Upper lobe of left lung (tissue), 6 donors: ENCODE results near the gene DPYSL3. TPM values are rescaled to one million over a fixed set of nuclear protein-coding genes. Genes with fewer than 3 reads are reported as not detected.
"Not testable (repeated sequence)": the region's sequence is repeated elsewhere in the genome, so short reads cannot be mapped to it uniquely, and the experiment has no call there.

Experiments
- ATAC-seq, 2 donors: fragments of 200-7000 bp; cut with Tn5 transposase; one replicate each; pipeline ENCODE4 v1.9.1; 2022; ENCODE audit warnings: mild to moderate bottlenecking in 2 of 2, moderate library complexity in 2 of 2; ENCODE audit not compliant: low FRiP score in 2 of 2
- DNase-seq, 2 donors: peaks; one replicate each; pipeline ENCODE4 v3.0.0-alpha.2; 2019 to 2020
- H3K27ac ChIP-seq, 4 donors: fragments of 200-600 bp; sonication (generic); one replicate each; pipeline ENCODE4 v1.5.1; 2016 to 2019
- H3K27me3 ChIP-seq, 4 donors: fragments of 200-600 bp; sonication (generic); one replicate each; pipeline ENCODE4 v1.5.1; 2017 to 2019
- H3K36me3 ChIP-seq, 4 donors: fragments of 200-600 bp; sonication (generic); one replicate each; pipeline ENCODE4 v1.5.1; 2016 to 2019
- H3K4me1 ChIP-seq, 4 donors: fragments of 200-600 bp; sonication (generic); one replicate each; pipeline ENCODE4 v1.5.1; 2018 to 2019
- H3K4me3 ChIP-seq, 4 donors: fragments of 200-600 bp; sonication (generic); one replicate each; pipeline ENCODE4 v1.5.1; 2017 to 2019; ENCODE audit warnings: mild to moderate bottlenecking in 2 of 4, moderate library complexity in 1 of 4
- H3K9me3 ChIP-seq, 4 donors: fragments of 200-600 bp; sonication (generic); one replicate each; pipeline ENCODE4 v1.5.1; 2018 to 2019
- EP300 ChIP-seq, 4 donors: sonication (generic); formaldehyde crosslinking; IDR thresholded peaks; one replicate each; pipeline ENCODE4 v1.5.1; 2017; ENCODE audit warnings: antibody characterized with exemption in 4 of 4, control low read depth in 2 of 4
- POLR2A ChIP-seq, 4 donors: fragments of 450-650 bp; IDR thresholded peaks; one replicate each; pipeline ENCODE4 v1.5.1; 2016 to 2017; ENCODE audit warnings: antibody characterized with exemption in 4 of 4, mild to moderate bottlenecking in 2 of 4
- POLR2AphosphoS5 ChIP-seq, 2 donors: sonication (generic); formaldehyde crosslinking; IDR thresholded peaks; one replicate each; pipeline ENCODE4 v1.5.1; 2017; ENCODE audit warnings: antibody characterized with exemption in 2 of 2
- WGBS, 2 donors: methylation state at CpG; one replicate each; pipeline ENCODE4 v1.1.5; 2017 to 2018; 5-methylcytosine and 5-hydroxymethylcytosine counted together
- total RNA-seq, 6 donors: library from RNA; depleted of rRNA in 4 of 6; stranded (reverse); fragments of >200 nt in 4 of 6; gene quantifications; one replicate each; pipeline versions ENCODE4 v1.1.0 to v1.2.1, GENCODE V29; 2016 to 2021
- TF ChIP-seq, protein P1 (sequence below), 6 experiments: fragments of 450-650 bp in 4 of 6; fragments of 200-600 bp in 2 of 6; sonication (generic) in 2 of 6; IDR thresholded peaks; one replicate each; pipeline ENCODE4 v1.5.1; 2016 to 2019; ENCODE audit warnings: antibody characterized with exemption in 6 of 6
- donor health status: DM: no; HTN: no; CAD: no; lungs with moderate emphysema.
- donor health status: DM: no; HTN: yes; CAD: no; lungs with severe emphysema.

Gene DPYSL3
- total RNA-seq, 6 donors from 2014 or later, result 24.4 to 85.1 (median 40.6) TPM

GRCh38 chr5:147372191-147372590 lies 137.7 kb downstream of the DPYSL3 start:
- 94 to 98% methylated on average over 1 of the region's 1 CpG for WGBS, 2 donors
- H3K27ac ChIP-seq, result no peak overlapping the region
- H3K4me3 ChIP-seq, result no peak overlapping the region
- no peak for DNase-seq
- no peaks in the 10 kb centered on the region for H3K27me3 ChIP-seq
- H3K4me1 ChIP-seq, result no peaks in the 10 kb centered on the region
- TF ChIP-seq, protein P1, sequence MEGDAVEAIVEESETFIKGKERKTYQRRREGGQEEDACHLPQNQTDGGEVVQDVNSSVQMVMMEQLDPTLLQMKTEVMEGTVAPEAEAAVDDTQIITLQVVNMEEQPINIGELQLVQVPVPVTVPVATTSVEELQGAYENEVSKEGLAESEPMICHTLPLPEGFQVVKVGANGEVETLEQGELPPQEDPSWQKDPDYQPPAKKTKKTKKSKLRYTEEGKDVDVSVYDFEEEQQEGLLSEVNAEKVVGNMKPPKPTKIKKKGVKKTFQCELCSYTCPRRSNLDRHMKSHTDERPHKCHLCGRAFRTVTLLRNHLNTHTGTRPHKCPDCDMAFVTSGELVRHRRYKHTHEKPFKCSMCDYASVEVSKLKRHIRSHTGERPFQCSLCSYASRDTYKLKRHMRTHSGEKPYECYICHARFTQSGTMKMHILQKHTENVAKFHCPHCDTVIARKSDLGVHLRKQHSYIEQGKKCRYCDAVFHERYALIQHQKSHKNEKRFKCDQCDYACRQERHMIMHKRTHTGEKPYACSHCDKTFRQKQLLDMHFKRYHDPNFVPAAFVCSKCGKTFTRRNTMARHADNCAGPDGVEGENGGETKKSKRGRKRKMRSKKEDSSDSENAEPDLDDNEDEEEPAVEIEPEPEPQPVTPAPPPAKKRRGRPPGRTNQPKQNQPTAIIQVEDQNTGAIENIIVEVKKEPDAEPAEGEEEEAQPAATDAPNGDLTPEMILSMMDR (IDR thresholded peaks at IDR 0.05), result no peak
- TF ChIP-seq POLR2A (IDR thresholded peaks at IDR 0.05) (no peak), EP300 (IDR thresholded peaks at IDR 0.05) (no peak), POLR2AphosphoS5 (IDR thresholded peaks at IDR 0.05) (no peak)
- no peaks in the 10 kb centered on the region for H3K9me3 ChIP-seq
- H3K36me3 ChIP-seq, result no peaks in the 10 kb centered on the region
- no peak for ATAC-seq

DNA sequence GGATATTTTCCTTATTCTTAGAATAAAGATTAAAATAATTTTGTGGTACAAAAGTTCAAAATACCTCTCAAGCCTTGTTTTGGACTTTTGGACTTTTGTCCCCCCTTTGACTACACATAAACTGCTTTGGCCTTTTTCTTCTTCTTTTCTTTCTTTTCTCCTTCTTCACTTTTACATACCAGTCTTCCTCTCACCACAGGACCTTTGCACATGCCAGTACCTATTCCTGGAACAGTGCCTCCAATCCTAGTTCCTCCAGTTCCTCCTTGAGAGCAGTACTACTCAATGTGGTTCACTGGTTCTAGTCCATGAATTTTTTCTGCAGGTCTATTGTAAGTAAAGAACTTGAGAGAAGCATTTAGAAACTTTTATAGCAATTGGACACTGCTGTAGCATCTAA lies 138.6 kb downstream of the DPYSL3 start:
- Histone ChIP-seq H3K9me3 (no peaks in the 10 kb centered on the region), H3K4me1 (no peaks in the 10 kb centered on the region), H3K27ac (no peak overlapping the region), H3K4me3 (no peak overlapping the region), H3K27me3 (no peaks in the 10 kb centered on the region), H3K36me3 (no peaks in the 10 kb centered on the region)
- no peak for DNase-seq
- TF ChIP-seq POLR2A (IDR thresholded peaks at IDR 0.05) (no peak), EP300 (IDR thresholded peaks at IDR 0.05) (no peak), POLR2AphosphoS5 (IDR thresholded peaks at IDR 0.05) (no peak)
- TF ChIP-seq, protein P1 (IDR thresholded peaks at IDR 0.05), result no peak
- no peak for ATAC-seq

GRCh38 chr5:147369742-147370374 lies 140.0 kb downstream of the DPYSL3 start:
- ATAC-seq (peak in 1 of 2 donors; percentile 46), DNase-seq (no peak)
- no peak overlapping the region for H3K27ac ChIP-seq
- no peaks in the 10 kb centered on the region for H3K27me3 ChIP-seq
- no peaks in the 10 kb centered on the region for H3K9me3 ChIP-seq
- WGBS, 2 donors, result 13 to 26% methylated on average over 2 of the region's 2 CpGs
- H3K4me1 ChIP-seq, result no peaks in the 10 kb centered on the region
- H3K4me3 ChIP-seq, result no peak overlapping the region
- no peaks in the 10 kb centered on the region for H3K36me3 ChIP-seq
- TF ChIP-seq, protein P1 (IDR thresholded peaks at IDR 0.05), result peak in 4 of 6 experiments; percentile 44 to 65 (median 48)
- TF ChIP-seq POLR2A (IDR thresholded peaks at IDR 0.05), result no peak

DNA sequence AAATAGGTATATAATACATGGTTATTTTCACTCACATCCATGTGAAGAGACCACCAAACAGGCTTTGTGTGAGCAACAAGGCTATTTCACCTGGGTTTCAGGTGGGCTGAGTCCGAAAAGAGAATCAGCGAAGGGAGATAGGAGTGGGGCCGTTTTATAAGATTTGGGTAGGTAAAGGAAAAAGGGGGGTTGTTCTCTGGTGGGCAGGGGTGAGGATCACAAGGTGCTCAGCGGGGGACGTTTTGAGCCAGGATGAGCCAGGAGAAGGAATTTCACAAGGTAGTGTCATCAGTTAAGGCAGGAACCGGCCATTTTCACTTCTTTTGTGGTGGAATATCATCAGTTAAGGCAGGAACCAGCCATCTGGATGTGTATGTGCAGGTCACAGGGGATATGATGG lies 142.5 kb downstream of the DPYSL3 start:
- H3K36me3 ChIP-seq, H3K4me1 ChIP-seq, H3K27ac ChIP-seq, DNase-seq, ATAC-seq, H3K9me3 ChIP-seq, H3K27me3 ChIP-seq, H3K4me3 ChIP-seq: not testable (repeated sequence)
- WGBS, 2 donors, result 85 to 91% methylated on average over 6 of the region's 6 CpGs

DNA sequence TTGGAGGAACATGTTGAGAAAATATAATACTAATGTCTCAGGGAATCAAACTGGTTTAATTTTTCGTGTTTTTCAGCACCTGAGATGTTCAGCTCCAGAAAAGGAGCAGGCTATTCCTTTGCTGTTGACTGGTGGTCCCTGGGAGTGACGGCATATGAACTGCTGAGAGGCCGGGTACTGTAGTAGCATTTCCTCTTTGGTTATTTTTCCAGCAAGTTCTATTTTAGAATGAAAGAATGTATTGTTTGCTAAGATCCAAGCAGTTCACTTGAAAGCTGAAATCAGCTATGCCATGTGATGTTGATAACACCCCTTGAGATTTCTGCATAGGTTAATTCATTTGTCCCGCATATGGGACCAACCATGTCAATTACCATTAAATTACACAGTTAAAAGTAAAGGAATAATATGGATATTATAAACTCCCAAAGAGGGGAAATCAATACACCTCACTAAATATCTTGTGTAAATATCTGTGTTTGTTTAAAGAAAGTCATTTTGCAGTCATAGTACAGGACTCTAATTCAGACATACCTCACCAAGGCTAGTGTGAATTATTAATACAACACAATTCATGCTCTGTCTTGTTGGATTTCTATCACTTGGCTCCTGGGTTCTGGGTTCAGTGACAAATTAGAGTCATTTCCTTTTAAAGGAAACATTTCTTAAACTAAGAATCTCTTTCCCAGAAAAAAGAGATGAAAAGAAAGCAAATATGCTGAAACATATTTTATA lies 148.3 kb downstream of the DPYSL3 start:
- no peaks in the 10 kb centered on the region for H3K27me3 ChIP-seq
- H3K9me3 ChIP-seq, result no peaks in the 10 kb centered on the region
- no peak for DNase-seq
- TF ChIP-seq POLR2A (IDR thresholded peaks at IDR 0.05) (no peak), POLR2AphosphoS5 (IDR thresholded peaks at IDR 0.05) (no peak)
- no peak overlapping the region for H3K27ac ChIP-seq
- H3K36me3 ChIP-seq, result no peaks in the 10 kb centered on the region
- 62 to 70% methylated on average over 4 of the region's 4 CpGs for WGBS, 2 donors
- no peaks in the 10 kb centered on the region for H3K4me1 ChIP-seq
- ATAC-seq, result no peak
- no peak overlapping the region for H3K4me3 ChIP-seq

DNA sequence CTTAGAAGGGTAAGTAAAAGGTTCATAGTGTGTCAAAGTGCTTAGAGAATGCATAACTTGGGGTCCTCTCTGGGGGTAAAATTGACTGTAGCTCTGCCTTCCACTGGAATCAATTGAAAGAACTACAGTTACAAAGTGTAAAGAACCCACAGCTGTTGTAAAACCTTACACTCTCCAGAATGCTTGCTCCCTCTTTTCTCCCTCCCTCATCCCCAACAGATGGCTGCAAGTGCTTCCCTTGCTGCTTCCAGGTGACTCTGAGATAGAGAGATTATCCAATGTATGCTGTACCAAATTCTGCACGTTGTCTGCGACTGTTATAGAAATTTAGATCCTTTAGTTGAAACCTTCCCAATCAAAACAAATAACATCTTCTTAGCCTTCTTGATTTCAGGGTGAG lies 149.1 kb downstream of the DPYSL3 start:
- no peak overlapping the region for H3K4me3 ChIP-seq
- H3K27ac ChIP-seq, result no peak overlapping the region
- WGBS, 2 donors, result 79 to 93% methylated on average over 2 of the region's 2 CpGs
- H3K36me3 ChIP-seq, result no peaks in the 10 kb centered on the region
- no peaks in the 10 kb centered on the region for H3K27me3 ChIP-seq
- DNase-seq (no peak), ATAC-seq (no peak)
- TF ChIP-seq POLR2AphosphoS5 (IDR thresholded peaks at IDR 0.05) (no peak), POLR2A (IDR thresholded peaks at IDR 0.05) (no peak), EP300 (IDR thresholded peaks at IDR 0.05) (no peak)
- TF ChIP-seq, protein P1 (IDR thresholded peaks at IDR 0.05), result no peak
- no peaks in the 10 kb centered on the region for H3K9me3 ChIP-seq
- no peaks in the 10 kb centered on the region for H3K4me1 ChIP-seq
